Astrocyte of the hippocampus (primary cell): ENCODE results near the gene CNKSR1.

Source experiments
- DNase-seq: peaks from one replicate; pipeline ENCODE4 v3.0.0; 2011; ENCODE audit warnings: low read depth, low spot score

The CNKSR1 gene

GRCh38 chr1:26184086-26184485 is 6.8 kb downstream of the CNKSR1 start:
- DNase-seq = no peak

DNA sequence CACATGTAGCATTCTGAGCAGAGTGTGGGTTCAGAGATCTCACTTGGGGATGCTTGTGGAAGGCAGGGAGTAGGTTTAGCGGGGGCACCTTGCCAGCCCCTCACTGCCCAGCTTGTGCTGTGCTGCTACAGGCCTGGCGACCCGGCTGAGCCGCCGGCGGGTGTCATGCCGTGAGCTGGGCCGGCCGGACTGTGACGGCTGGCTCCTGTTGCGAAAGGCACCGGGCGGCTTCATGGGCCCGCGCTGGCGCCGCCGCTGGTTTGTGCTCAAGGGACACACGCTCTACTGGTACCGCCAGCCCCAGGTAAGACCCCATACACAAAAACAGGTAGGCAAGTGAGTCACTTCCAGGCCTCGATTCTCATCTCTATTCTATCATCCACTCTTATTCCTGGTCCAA is 7.6 kb downstream of the CNKSR1 start:
- DNase-seq = no peak

DNA sequence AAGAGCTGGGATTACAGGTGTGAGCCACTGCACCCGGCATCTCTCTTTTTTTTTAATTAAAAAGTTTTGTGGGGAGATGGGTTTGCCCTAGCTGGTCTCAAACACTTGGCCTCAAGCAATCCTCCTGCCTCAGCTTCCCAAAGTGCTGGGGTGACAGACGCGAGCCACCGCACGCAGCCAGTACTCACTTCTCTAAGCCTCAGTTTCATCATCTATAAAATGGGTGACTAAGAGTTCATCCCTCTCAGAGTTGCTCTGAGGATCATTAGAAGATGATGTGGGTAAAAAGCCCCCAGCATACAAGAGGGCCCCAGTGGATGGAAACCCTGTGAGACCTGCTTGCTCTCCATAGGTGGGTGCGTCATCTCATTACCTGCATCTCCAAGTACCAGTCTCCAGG is 10.6 kb downstream of the CNKSR1 start:
- DNase-seq = no peak

- no peak for DNase-seq
These were observed 11.2 kb downstream of the CNKSR1 start for GRCh38 chr1:26188477-26188876.

DNA sequence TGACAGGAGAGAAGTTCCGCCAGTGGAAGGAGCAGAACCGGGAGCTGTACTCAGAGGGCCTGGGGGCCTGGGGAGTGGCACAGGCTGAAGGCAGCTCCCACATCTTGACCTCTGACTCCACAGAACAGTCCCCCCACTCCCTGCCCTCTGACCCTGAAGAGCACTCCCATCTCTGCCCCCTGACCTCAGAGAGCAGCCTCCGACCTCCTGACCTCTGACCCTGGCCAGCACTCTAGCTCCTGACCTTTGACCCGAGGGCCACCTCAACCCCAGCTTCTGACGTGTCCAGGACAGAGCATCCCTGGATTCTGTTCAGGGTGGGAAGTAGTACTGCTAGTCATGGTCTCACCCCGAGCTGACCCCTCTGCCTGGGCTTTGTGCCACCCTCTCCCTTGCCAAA is 12.0 kb downstream of the CNKSR1 start:
- DNase-seq = no peak

DNA sequence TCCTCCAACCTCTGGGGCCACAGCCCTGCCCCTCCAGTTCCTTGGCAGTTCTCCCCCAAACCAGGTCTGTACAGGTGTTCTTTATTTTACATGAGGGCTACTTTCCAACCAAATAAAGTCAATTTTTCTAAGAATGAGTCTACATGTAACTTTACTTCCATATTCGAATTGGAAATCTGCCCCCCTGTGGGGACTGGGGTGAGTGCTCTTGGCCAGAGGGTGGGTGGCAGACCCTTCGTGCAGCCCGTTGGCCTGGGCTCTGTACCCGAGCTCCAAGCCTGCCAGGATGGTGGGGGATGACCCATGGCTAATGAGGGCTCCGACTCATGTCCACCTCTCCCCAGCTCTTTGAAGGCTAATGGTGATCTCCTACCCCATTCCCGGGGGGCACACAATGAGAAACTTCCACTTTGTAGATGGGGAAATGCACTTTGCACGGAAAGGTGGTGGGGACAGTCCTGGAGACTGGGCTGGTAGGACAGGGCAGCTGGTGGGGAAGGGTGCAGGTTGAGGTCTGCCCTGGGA is 12.5 kb downstream of the CNKSR1 start:
- DNase-seq = no peak

- DNase-seq = no peak
These were observed 13.2 kb downstream of the CNKSR1 start, which contains the start of gene CATSPER4 for GRCh38 chr1:26190373-26190987. CATSPER4 (plus strand) TSS chr1:26190602; CDS start chr1:26190628, 26 bp downstream.

GRCh38 chr1:26191739-26192138 is 14.4 kb downstream of the CNKSR1 start:
- no peak for DNase-seq

DNA sequence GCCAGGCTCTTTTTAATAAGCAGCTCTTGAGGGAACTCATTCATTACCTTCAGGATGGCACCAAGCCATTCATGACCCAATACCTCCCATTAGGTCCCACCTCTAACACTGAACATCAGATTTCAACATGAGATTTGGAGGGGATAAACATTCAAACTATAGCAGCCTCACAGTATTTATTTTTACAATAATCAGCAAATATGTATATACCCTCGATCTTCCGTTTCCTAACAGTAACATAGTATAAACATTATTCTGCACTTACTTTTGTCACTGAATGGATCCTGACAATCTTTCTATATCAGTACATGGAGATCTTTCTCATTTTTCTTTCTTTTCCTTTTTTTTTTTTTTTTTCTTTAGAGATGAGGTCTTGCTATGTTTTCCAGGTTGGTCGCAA is 18.5 kb downstream of the CNKSR1 start:
- no peak for DNase-seq

GRCh38 chr1:26197301-26197700 is 20.0 kb downstream of the CNKSR1 start:
- DNase-seq = no peak

GRCh38 chr1:26197813-26198212 is 20.5 kb downstream of the CNKSR1 start:
- DNase-seq = no peak

GRCh38 chr1:26200413-26200812 is 23.1 kb downstream of the CNKSR1 start:
- DNase-seq = no peak

DNA sequence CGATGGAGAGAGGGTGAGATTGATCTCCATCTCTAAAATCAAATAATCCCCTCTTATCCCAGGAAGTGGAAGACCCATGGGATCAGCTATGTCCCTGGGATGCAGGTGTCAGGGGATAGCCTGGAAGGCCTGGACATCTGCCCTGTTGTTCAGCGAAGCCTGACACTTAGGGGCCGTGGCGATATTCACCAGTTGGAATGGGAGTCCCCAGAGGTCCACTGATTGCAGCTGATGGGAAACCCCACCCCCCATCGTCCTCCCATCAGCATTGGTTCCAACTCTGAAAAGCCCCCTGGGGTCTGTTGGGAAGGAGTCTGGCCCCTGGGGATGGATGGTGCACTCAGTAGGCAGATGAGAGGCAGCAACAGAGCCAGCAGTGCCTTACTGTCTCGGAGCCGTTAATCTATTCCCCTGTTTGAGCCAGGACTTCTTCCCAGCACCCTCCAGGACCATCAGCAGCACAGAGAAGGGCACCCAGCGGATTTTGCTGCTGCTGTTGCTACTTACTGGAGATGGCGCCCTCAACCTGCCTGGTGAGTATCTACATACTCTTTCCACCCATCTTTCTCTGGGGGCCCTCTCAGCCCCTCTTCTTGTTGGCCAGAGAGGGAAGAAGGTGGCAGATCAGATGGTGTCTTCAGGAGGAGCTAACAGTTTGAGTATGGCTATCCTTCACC is 26.5 kb downstream of the CNKSR1 start:
- DNase-seq = no peak

- no peak for DNase-seq
These were observed 33.0 kb downstream of the CNKSR1 start for GRCh38 chr1:26210147-26210870.

- DNase-seq = no peak
These were observed 35.4 kb downstream of the CNKSR1 start for GRCh38 chr1:26212726-26213125.

DNA sequence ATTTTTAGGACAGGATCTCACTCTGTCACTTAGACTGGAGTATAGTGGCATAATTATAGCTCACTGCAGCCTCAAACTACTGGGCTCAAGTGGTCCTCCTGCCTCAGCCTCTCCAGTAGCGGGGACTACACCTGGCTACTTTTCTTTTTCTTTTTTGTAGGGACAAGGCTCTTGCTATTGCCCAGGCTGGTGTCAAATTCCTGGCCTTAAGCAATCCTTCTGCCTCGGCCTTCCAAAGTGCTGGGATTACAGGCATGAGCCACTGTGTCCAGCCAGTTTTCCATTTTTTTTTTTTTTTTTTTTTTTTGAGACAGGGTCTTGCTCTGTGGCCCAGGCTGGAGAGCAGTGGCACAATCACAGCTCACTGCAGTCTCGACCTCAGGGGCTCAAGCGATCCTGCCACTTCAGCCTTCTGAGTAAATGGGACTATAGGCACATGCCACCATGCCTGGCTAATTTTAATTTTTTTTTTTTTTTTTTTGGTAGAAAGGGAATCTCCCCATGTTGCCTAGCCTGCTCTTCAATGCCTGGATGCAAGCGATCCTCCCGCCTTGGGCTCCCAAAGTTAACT is 36.1 kb downstream of the CNKSR1 start:
- DNase-seq = no peak

DNA sequence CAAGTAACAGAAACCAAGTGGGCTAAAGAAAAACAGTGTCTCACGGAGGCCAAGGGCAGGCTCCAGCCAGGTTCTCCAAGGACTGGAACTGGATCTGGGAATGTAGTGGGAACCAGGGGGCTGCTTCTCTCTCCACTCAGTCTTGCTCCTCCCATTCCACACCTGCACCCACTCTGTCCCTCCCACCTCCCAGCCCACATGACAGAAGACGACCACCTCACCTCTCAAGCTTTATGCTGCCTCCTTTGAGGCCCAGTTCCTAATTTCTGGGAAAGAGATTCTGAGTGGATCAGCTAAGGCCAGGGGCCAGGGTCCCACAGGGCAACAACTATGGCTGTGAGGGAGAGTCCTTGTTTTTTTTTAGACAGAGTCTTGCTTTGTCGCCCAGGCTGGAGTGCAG is 38.0 kb downstream of the CNKSR1 start:
- DNase-seq = no peak

DNA sequence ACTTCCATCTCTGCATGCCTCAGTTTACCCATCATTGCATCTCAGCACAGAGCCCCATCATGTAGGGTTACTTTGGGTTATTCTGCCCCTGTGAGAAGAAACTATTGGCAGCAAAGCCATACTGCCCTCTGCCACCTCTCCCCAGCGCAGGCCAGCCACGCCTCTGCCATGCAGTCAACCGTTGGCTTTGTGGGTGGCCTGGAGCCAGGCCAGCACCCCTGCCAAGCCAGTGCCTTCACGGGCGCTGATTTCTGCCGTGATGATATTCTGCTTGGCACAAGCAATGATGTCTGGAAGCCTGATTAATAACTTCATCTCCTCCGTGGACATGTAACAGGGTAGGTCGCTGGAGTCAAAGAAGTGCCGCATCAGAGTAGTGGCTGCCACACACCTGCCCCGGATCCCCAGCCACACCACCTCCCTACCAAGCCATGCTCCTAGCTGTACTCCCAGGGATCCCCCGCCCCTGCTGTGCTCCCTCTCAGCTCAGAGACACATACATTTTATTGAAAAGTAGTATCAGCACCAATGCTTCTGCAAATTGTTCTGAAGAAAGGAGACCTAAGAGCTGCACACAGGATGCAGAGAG is 41.7 kb downstream of the CNKSR1 start:
- DNase-seq = peak; percentile 14

- DNase-seq = no peak
These were observed 43.1 kb downstream of the CNKSR1 start for GRCh38 chr1:26220199-26220912.

GRCh38 chr1:26221094-26221493 is 43.8 kb downstream of the CNKSR1 start:
- no peak for DNase-seq

GRCh38 chr1:26224606-26225005 is 47.3 kb downstream of the CNKSR1 start:
- no peak for DNase-seq
